GM06990 (cell line): ENCODE data around the gene ATP10A.

ENCODE experiments used
- DNase-seq: peaks from one replicate; pipeline ENCODE4 v3.0.0-alpha.2; 2011; ENCODE audit not compliant: insufficient read length; ENCODE audit errors: extremely low read depth
- H3K27me3 ChIP-seq: replicated peaks from 2 replicates; pipeline ENCODE4 v1.6.0; 2011; ENCODE audit warnings: low read length; ENCODE audit not compliant: control insufficient read depth, insufficient read depth
- H3K36me3 ChIP-seq: 2 replicates; pipeline ENCODE4 v1.5.1; 2011; ENCODE audit warnings: low read length; ENCODE audit not compliant: control insufficient read depth, insufficient read depth
- H3K4me3 ChIP-seq: replicated peaks from 2 replicates; pipeline ENCODE4 v1.5.1; 2011; ENCODE audit warnings: low read depth, mild to moderate bottlenecking, control low read depth, low read length
- CTCF ChIP-seq: IDR thresholded peaks from 2 replicates; pipeline ENCODE4 v1.5.1; 2011; ENCODE audit warnings: low read length, control low read depth, mild to moderate bottlenecking, inconsistent platforms; ENCODE audit not compliant: insufficient read depth, poor library complexity, severe bottlenecking

The ATP10A gene

GRCh38 chr15:25852027-25852426 is 11.1 kb downstream of the ATP10A start:
- DNase-seq: no peak
- Histone ChIP-seq H3K4me3 (no peak overlapping the region), H3K36me3 (no peaks in the 10 kb centered on the region), H3K27me3 (no peaks in the 10 kb centered on the region)
- no peak for TF ChIP-seq CTCF

- H3K4me3 ChIP-seq: peak overlapping the region; percentile 47
- no peaks in the 10 kb centered on the region for H3K27me3 ChIP-seq
- peak; percentile 74 for DNase-seq
- TF ChIP-seq CTCF: no peak
- H3K36me3 ChIP-seq: no peaks in the 10 kb centered on the region
Measured at GRCh38 chr15:25850154-25851111, 12.7 kb downstream of the ATP10A start.

- H3K4me3 ChIP-seq: no peak overlapping the region
- H3K36me3 ChIP-seq: no peaks in the 10 kb centered on the region
- TF ChIP-seq CTCF: no peak
- no peaks in the 10 kb centered on the region for H3K27me3 ChIP-seq
- DNase-seq: no peak
Measured at GRCh38 chr15:25849157-25849921, 13.8 kb downstream of the ATP10A start.

- no peak for TF ChIP-seq CTCF
- no peak for DNase-seq
- no peaks in the 10 kb centered on the region for H3K27me3 ChIP-seq
- H3K36me3 ChIP-seq: no peaks in the 10 kb centered on the region
- no peak overlapping the region for H3K4me3 ChIP-seq
Measured at GRCh38 chr15:25848784-25849156, 14.4 kb downstream of the ATP10A start.

GRCh38 chr15:25848325-25848724 is 14.8 kb downstream of the ATP10A start:
- Histone ChIP-seq H3K4me3 (no peak overlapping the region), H3K27me3 (no peaks in the 10 kb centered on the region), H3K36me3 (no peaks in the 10 kb centered on the region)
- no peak for DNase-seq
- no peak for TF ChIP-seq CTCF
